Bronchial epithelial cell (primary cell): ENCODE results near the gene SKI. TPM values are rescaled to one million over a fixed set of nuclear protein-coding genes. Genes with fewer than 3 reads are reported as not detected.

Experiments used
- DNase-seq: peaks from one replicate; pipeline ENCODE4 v3.0.0-alpha.2; 2010; ENCODE audit warnings: low read depth
- FAIRE-seq: peaks from 2 replicates; lab custom pipeline; 2011; peaks lifted over from hg19 to GRCh38; lab: Jason Lieb, UNC
- H3K27me3 ChIP-seq: 2 replicates; pipeline ENCODE4 v1.5.1; 2011; ENCODE audit warnings: low read length; ENCODE audit not compliant: control insufficient read depth, insufficient read depth
- H3K36me3 ChIP-seq: 2 replicates; pipeline ENCODE4 v1.5.1; 2011; ENCODE audit warnings: low read length; ENCODE audit not compliant: control insufficient read depth, insufficient read depth
- H3K4me3 ChIP-seq: 2 replicates; pipeline ENCODE4 v1.5.1; 2011; ENCODE audit warnings: mild to moderate bottlenecking, low read depth, low read length, control low read depth
- CTCF ChIP-seq: IDR thresholded peaks from 2 replicates; pipeline ENCODE4 v1.5.1; 2011; ENCODE audit warnings: mild to moderate bottlenecking, moderate library complexity, low read length, control low read depth, inconsistent platforms; ENCODE audit not compliant: insufficient read depth, severe bottlenecking
- total RNA-seq: library from RNA; depleted of rRNA; stranded (reverse); fragments of >200 nt; gene quantifications from 2 replicates; pipeline ENCODE4 v1.2.1, GENCODE V29; 2014

The SKI gene
- total RNA-seq, 1 donor from 2014 or later = 8.4 TPM

GRCh38 chr1:2269922-2270259 lies 41.8 kb downstream of the SKI start:
- Histone ChIP-seq H3K27me3 (no peaks in the 10 kb centered on the region), H3K36me3 (peaks cover 1% of the 10 kb centered on the region), H3K4me3 (no peak overlapping the region)
- TF ChIP-seq CTCF = no peak
- FAIRE-seq = no peak
- no peak for DNase-seq

GRCh38 chr1:2270260-2271100 lies 42.4 kb downstream of the SKI start:
- FAIRE-seq = no peak
- Histone ChIP-seq H3K4me3 (no peak overlapping the region), H3K27me3 (no peaks in the 10 kb centered on the region), H3K36me3 (peaks cover 1% of the 10 kb centered on the region)
- DNase-seq = no peak
- no peak for TF ChIP-seq CTCF

GRCh38 chr1:2271211-2271721 lies 43.1 kb downstream of the SKI start:
- H3K36me3 ChIP-seq = peaks cover 1% of the 10 kb centered on the region
- no peak for DNase-seq
- no peak overlapping the region for H3K4me3 ChIP-seq
- no peak for TF ChIP-seq CTCF
- FAIRE-seq = no peak
- no peaks in the 10 kb centered on the region for H3K27me3 ChIP-seq

GRCh38 chr1:2271841-2272655 lies 43.9 kb downstream of the SKI start:
- no peak for DNase-seq
- H3K36me3 ChIP-seq = peaks cover 1% of the 10 kb centered on the region
- FAIRE-seq = no peak
- H3K27me3 ChIP-seq = no peaks in the 10 kb centered on the region
- TF ChIP-seq CTCF = no peak
- no peak overlapping the region for H3K4me3 ChIP-seq

- TF ChIP-seq CTCF = no peak
- peaks cover 4% of the 10 kb centered on the region for H3K36me3 ChIP-seq
- FAIRE-seq (no peak), DNase-seq (no peak)
- no peaks in the 10 kb centered on the region for H3K27me3 ChIP-seq
- H3K4me3 ChIP-seq = no peak overlapping the region
Observed at GRCh38 chr1:2272686-2273400, 44.7 kb downstream of the SKI start.
